ENCODE measurements around the gene C1orf185. TPM values are rescaled to one million over a fixed set of nuclear protein-coding genes. Genes with fewer than 3 reads are reported as not detected.

Gene C1orf185
- total and polyA plus RNA-seq, 10 donors: not detected

DNA sequence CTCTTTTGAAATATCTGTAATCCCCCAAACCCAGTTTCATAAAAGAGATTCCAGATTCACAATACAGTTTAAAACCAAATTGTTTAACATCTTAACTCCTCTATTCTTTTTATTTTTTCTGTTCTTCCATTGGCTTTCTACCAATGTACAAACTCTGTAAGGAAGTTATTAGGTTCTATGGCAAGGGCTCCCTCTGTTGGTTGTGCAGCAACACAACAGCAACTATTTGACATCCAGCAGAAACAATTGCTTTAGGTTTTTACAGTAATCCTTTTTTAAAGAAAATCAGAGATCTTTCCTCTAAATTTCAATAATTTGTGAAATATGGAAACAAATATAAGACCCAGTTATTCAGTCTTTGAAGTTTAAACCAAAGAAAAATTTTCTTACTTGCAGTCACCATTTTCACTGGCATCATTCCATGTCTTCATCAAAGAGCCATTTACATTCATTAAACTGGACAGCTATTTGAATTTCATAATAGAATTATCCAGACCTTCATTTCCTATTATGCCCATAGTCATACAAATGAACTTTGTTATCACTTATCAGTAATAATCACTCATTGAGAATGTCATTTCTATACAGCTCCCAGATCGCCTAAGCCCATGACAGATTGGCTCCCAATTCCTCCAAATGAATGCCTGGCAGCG lies 87.5 kb downstream of the C1orf185 start:
- Histone ChIP-seq H3K4me1 (peaks cover 0 to 12% (median 0%) of the 10 kb centered on the region in 6 donors), H3K27me3 (replicated peaks in 1 of 7) (no peaks in the 10 kb centered on the region), H3K27ac (no peak overlapping the region), H3K36me3 (no peaks in the 10 kb centered on the region), H3K9me3 (no peaks in the 10 kb centered on the region), H3K4me3 (no peak overlapping the region)
- no peak for DNase-seq
- TF ChIP-seq, protein P1, sequence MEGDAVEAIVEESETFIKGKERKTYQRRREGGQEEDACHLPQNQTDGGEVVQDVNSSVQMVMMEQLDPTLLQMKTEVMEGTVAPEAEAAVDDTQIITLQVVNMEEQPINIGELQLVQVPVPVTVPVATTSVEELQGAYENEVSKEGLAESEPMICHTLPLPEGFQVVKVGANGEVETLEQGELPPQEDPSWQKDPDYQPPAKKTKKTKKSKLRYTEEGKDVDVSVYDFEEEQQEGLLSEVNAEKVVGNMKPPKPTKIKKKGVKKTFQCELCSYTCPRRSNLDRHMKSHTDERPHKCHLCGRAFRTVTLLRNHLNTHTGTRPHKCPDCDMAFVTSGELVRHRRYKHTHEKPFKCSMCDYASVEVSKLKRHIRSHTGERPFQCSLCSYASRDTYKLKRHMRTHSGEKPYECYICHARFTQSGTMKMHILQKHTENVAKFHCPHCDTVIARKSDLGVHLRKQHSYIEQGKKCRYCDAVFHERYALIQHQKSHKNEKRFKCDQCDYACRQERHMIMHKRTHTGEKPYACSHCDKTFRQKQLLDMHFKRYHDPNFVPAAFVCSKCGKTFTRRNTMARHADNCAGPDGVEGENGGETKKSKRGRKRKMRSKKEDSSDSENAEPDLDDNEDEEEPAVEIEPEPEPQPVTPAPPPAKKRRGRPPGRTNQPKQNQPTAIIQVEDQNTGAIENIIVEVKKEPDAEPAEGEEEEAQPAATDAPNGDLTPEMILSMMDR (IDR thresholded peaks at IDR 0.05 in 8 of 11, conservative IDR thresholded peaks at IDR 0.05 in 3 of 11): peak; percentile 56 to 88 (median 84)
- TF ChIP-seq POLR2AphosphoS5 (IDR thresholded peaks at IDR 0.05): no peak
- TF ChIP-seq POLR2A (IDR thresholded peaks at IDR 0.05): no peak
- 68 to 82% (median 76%) methylated on average over 2 of the region's 2 CpGs for WGBS, 5 donors
- intact Hi-C loops (cut with DNase I; ENCODE audit: low total_unique reads): loop anchor here (5.0 kb wide), 1 partner anchor 417 kb away; no protein-coding TSS in a partner anchor

DNA sequence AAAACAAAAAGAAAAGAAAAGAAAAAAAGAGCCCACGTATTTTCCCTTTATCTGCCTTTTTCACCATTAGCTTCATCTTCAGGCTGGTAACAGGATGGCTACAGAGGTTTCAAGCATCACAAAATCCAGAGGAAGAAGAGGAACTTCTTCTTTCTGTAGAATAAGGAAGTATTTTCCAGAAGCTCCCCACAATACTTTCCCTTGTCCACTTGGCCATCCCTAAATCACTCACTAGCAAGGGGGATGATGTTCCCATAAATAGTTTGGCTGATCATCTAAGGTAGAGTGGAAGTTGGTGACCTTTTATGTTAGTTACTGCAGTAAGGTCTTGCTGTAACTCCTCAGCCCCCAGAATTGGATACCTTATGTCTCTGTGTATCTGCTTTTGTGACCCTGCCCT lies 88.9 kb downstream of the C1orf185 start:
- Histone ChIP-seq H3K9me3 (no peaks in the 10 kb centered on the region), H3K27ac (no peak overlapping the region), H3K36me3 (no peaks in the 10 kb centered on the region), H3K27me3 (replicated peaks in 1 of 7) (no peaks in the 10 kb centered on the region), H3K4me3 (no peak overlapping the region), H3K4me1 (peaks cover 0 to 12% (median 0%) of the 10 kb centered on the region in 6 donors)
- intact Hi-C loops (cut with DNase I; ENCODE audit: low total_unique reads): no loop called here
- DNase-seq: no peak
- 24 to 36% (median 33%) methylated on average over 1 of the region's 1 CpG for WGBS, 5 donors
- TF ChIP-seq POLR2AphosphoS5 (IDR thresholded peaks at IDR 0.05): no peak
- TF ChIP-seq POLR2A (IDR thresholded peaks at IDR 0.05): no peak
- TF ChIP-seq, protein P1 (IDR thresholded peaks at IDR 0.05 in 8 of 11, conservative IDR thresholded peaks at IDR 0.05 in 3 of 11): no peak

DNA sequence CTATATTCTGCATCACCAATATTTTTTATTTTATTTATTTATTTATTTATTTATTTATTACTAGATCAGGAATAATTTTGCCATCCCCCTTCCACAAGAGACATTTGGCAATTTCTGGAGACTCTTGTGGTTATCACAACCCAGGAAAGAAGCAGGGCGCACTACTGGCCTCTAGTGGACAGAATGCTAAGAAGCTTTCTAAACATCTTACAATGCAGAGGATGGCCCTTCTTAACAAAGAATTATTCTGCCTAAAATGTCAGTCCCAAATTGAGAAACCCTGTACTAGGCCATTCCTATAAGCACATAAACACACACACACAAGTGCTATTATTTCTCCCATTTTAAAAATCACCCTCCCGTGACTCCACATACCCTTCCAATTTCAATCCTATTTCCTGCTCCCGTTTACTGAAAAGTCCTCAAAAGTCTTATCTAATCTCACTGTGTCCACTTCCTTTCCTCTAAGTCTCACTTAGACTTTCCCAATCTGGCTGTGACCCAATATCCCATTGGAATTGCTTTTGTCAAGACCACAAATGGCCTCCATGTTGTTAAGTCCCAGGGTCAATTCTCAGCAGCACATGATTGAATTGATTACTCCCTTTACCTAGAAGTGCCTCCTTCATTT lies 90.3 kb downstream of the C1orf185 start:
- intact Hi-C loops (cut with DNase I; ENCODE audit: low total_unique reads): no loop called here
- TF ChIP-seq POLR2A (IDR thresholded peaks at IDR 0.05): no peak
- TF ChIP-seq, protein P1 (IDR thresholded peaks at IDR 0.05 in 8 of 11, conservative IDR thresholded peaks at IDR 0.05 in 3 of 11): peak; percentile 23 to 84 (median 62)
- H3K4me3 ChIP-seq: no peak overlapping the region
- no peaks in the 10 kb centered on the region for H3K27me3 ChIP-seq (replicated peaks in 1 of 7)
- no peaks in the 10 kb centered on the region for H3K36me3 ChIP-seq
- 34 to 39% (median 37%) methylated on average over 3 of the region's 3 CpGs for WGBS, 5 donors
- no peaks in the 10 kb centered on the region for H3K9me3 ChIP-seq
- H3K4me1 ChIP-seq: peaks cover 0 to 12% (median 0%) of the 10 kb centered on the region in 6 donors
- no peak for DNase-seq
- no peak overlapping the region for H3K27ac ChIP-seq

DNA sequence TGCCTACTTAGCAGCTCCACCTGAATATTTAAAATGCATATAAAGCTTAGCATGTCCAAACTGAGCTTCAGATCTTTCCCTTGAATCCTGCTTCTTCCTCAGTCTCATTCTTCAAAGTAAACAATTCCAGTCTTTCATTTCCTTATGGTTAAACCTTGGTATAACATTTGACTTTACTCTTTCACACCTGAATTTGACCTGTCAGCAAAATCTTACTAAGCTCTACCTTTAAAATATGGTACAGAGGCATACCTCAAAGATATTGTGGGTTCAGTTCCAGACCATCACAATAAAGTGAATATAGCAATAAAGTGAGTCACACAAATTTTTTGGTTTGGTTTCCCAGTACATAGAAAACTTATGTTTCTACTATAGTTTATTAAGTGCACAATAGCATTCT lies 91.5 kb downstream of the C1orf185 start:
- TF ChIP-seq POLR2A (IDR thresholded peaks at IDR 0.05): no peak
- TF ChIP-seq, protein P1 (IDR thresholded peaks at IDR 0.05 in 8 of 11, conservative IDR thresholded peaks at IDR 0.05 in 3 of 11): no peak
- TF ChIP-seq POLR2AphosphoS5 (IDR thresholded peaks at IDR 0.05): no peak
- DNase-seq: no peak
- no peak overlapping the region for H3K4me3 ChIP-seq
- H3K36me3 ChIP-seq: no peaks in the 10 kb centered on the region
- H3K27me3 ChIP-seq (replicated peaks in 1 of 7): no peaks in the 10 kb centered on the region
- H3K9me3 ChIP-seq: no peaks in the 10 kb centered on the region
- H3K27ac ChIP-seq: no peak overlapping the region
- intact Hi-C loops (cut with DNase I; ENCODE audit: low total_unique reads): no loop called here
- H3K4me1 ChIP-seq: peaks cover 0 to 12% (median 0%) of the 10 kb centered on the region in 6 donors
